Liver (tissue), 3 donors: ENCODE measurements around the gene CFAP97D2.

Experiments
- GABPA ChIP-seq, 2 donors: IDR thresholded peaks in 1 of 2; conservative IDR thresholded peaks in 1 of 2; 2 replicates each; pipeline ENCODE4 v1.6.1; 2016; ENCODE audit warnings: antibody characterized with exemption in 2 of 2, mild to moderate bottlenecking in 1 of 2, moderate library complexity in 1 of 2
- HNF4G ChIP-seq: IDR thresholded peaks from 2 replicates; pipeline ENCODE4 v1.6.1; 2016; ENCODE audit warnings: antibody characterized with exemption
- RAD21 ChIP-seq, 2 donors: IDR thresholded peaks; 2 replicates each; pipeline ENCODE4 v1.6.1; 2016; ENCODE audit warnings: antibody characterized with exemption in 2 of 2, mild to moderate bottlenecking in 2 of 2
- RXRA ChIP-seq, 2 donors: IDR thresholded peaks; 2 replicates each; pipeline ENCODE4 v1.6.1; 2017 to 2018; ENCODE audit warnings: antibody characterized with exemption in 2 of 2, mild to moderate bottlenecking in 1 of 2
- TAF1 ChIP-seq: conservative IDR thresholded peaks from 2 replicates; pipeline ENCODE4 v1.6.1; 2016; ENCODE audit warnings: antibody characterized with exemption, mild to moderate bottlenecking
- TF ChIP-seq, protein P1 (sequence below): fragments of 150-350 bp; IDR thresholded peaks from 2 replicates; pipeline ENCODE4 v1.5.1; 2017; ENCODE audit warnings: improper control_type of control experiment, low read depth, low read length; ENCODE audit not compliant: missing input control
- TF ChIP-seq, protein P2 (sequence below): IDR thresholded peaks from 2 replicates; pipeline ENCODE4 v1.6.1; 2016; ENCODE audit warnings: antibody characterized with exemption, mild to moderate bottlenecking
- donor health status: healthy.
- donor health status: healthy.

DNA sequence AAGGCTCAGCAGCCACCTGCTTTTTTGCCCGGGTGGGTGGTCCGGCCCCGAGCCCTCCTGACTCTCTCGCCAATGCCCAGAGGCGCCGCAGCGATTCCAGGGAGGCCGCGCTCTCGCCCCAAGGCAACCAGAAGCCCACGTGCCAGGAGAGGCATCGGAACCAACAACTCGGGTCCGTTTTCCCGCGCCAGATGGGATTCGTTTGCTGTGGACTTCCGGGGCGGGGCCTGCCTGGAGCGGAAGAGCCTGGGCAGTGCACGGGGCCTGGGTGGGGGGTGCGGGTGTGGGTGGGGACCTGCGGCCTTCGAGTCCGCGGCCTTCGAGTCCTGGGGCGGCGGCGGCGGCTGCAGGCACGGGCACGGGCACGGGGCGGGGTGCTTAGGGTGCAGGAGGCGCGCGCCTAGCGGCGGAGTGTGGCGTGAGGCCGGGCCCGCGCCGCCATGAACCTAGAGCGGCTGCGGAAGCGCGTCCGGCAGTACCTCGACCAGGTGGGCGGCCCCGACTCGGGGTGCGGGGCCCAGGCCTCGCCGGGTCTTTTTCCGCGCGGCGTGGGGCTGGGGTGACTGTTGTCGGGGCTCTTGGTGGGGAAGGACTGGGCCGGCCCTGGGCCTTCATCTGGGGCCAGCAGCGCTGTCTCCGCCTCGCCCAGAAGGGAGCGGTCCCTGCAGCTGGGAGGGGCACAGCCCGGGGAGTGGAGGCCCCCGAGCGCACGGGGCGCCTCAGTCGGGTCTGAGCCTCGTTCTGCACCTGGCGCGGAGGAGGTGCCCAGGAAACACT is 55.8 kb downstream of the CFAP97D2 start, which contains the start of gene CDC16:
- TF ChIP-seq, protein P1, sequence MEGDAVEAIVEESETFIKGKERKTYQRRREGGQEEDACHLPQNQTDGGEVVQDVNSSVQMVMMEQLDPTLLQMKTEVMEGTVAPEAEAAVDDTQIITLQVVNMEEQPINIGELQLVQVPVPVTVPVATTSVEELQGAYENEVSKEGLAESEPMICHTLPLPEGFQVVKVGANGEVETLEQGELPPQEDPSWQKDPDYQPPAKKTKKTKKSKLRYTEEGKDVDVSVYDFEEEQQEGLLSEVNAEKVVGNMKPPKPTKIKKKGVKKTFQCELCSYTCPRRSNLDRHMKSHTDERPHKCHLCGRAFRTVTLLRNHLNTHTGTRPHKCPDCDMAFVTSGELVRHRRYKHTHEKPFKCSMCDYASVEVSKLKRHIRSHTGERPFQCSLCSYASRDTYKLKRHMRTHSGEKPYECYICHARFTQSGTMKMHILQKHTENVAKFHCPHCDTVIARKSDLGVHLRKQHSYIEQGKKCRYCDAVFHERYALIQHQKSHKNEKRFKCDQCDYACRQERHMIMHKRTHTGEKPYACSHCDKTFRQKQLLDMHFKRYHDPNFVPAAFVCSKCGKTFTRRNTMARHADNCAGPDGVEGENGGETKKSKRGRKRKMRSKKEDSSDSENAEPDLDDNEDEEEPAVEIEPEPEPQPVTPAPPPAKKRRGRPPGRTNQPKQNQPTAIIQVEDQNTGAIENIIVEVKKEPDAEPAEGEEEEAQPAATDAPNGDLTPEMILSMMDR, result peak; percentile 14
- TF ChIP-seq, protein P2, sequence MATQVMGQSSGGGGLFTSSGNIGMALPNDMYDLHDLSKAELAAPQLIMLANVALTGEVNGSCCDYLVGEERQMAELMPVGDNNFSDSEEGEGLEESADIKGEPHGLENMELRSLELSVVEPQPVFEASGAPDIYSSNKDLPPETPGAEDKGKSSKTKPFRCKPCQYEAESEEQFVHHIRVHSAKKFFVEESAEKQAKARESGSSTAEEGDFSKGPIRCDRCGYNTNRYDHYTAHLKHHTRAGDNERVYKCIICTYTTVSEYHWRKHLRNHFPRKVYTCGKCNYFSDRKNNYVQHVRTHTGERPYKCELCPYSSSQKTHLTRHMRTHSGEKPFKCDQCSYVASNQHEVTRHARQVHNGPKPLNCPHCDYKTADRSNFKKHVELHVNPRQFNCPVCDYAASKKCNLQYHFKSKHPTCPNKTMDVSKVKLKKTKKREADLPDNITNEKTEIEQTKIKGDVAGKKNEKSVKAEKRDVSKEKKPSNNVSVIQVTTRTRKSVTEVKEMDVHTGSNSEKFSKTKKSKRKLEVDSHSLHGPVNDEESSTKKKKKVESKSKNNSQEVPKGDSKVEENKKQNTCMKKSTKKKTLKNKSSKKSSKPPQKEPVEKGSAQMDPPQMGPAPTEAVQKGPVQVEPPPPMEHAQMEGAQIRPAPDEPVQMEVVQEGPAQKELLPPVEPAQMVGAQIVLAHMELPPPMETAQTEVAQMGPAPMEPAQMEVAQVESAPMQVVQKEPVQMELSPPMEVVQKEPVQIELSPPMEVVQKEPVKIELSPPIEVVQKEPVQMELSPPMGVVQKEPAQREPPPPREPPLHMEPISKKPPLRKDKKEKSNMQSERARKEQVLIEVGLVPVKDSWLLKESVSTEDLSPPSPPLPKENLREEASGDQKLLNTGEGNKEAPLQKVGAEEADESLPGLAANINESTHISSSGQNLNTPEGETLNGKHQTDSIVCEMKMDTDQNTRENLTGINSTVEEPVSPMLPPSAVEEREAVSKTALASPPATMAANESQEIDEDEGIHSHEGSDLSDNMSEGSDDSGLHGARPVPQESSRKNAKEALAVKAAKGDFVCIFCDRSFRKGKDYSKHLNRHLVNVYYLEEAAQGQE, result no peak
- TF ChIP-seq TAF1 (no peak), GABPA (IDR thresholded peaks at IDR 0.05 in 1 of 2, conservative IDR thresholded peaks at IDR 0.05 in 1 of 2) (peak; percentile 86 to 94), HNF4G (no peak), RXRA (IDR thresholded peaks at IDR 0.05) (no peak), RAD21 (IDR thresholded peaks at IDR 0.05) (no peak)
